Immature natural killer cell (primary cell): ENCODE results near the gene ABCC4. TPM values are rescaled to one million over a fixed set of nuclear protein-coding genes. Genes with fewer than 3 reads are reported as not detected.
A peak's percentile ranks its signal among the peaks of the same experiment; 100 is the strongest.

ENCODE experiments used
- DNase-seq, 3 donors: peaks; one replicate each; pipeline ENCODE4 v3.0.0; 2022; ENCODE audit warnings: mixed read lengths in 1 of 3
- H3K27ac Mint-ChIP-seq, 6 donors: one replicate each; pipeline ENCODE4 v1.8.0; 2020; ENCODE audit warnings: mixed read lengths in 6 of 6, mild to moderate bottlenecking in 5 of 6, inconsistent platforms in 4 of 6, moderate library complexity in 3 of 6
- H3K27me3 Mint-ChIP-seq, 3 donors: one replicate each; pipeline ENCODE4 v1.8.0; 2020 to 2021; ENCODE audit warnings: low read depth in 3 of 3, mild to moderate bottlenecking in 3 of 3, mixed read lengths in 3 of 3, moderate library complexity in 3 of 3, inconsistent platforms in 1 of 3
- H3K36me3 Mint-ChIP-seq, 3 donors: one replicate each; pipeline ENCODE4 v1.8.0; 2020; ENCODE audit warnings: mixed read lengths in 3 of 3, inconsistent platforms in 2 of 3, mild to moderate bottlenecking in 2 of 3
- H3K4me1 Mint-ChIP-seq, 2 donors: one replicate each; pipeline ENCODE4 v1.8.0; 2020; ENCODE audit warnings: inconsistent platforms in 2 of 2, mild to moderate bottlenecking in 2 of 2, mixed read lengths in 2 of 2, moderate library complexity in 1 of 2
- H3K4me3 Mint-ChIP-seq, 5 donors: one replicate each; pipeline ENCODE4 v1.8.0; 2020; ENCODE audit warnings: mild to moderate bottlenecking in 5 of 5, mixed read lengths in 5 of 5, inconsistent platforms in 3 of 5, moderate library complexity in 3 of 5
- H3K9me3 Mint-ChIP-seq, 6 donors: one replicate each; pipeline ENCODE4 v1.8.0; 2020; ENCODE audit warnings: mild to moderate bottlenecking in 6 of 6, mixed read lengths in 6 of 6, inconsistent platforms in 4 of 6, moderate library complexity in 3 of 6
- polyA plus RNA-seq, 3 donors: library from polyadenylated mRNA; unstranded; fragments of 300-500 nt; fragmentation: Illumina TruSeq; gene quantifications; one replicate each; pipeline ENCODE4 v1.2.3, GENCODE V29; 2021

The ABCC4 gene
- polyA plus RNA-seq, 3 donors from 2014 or later, result 2.8 to 3.9 (median 3.0) TPM

DNA sequence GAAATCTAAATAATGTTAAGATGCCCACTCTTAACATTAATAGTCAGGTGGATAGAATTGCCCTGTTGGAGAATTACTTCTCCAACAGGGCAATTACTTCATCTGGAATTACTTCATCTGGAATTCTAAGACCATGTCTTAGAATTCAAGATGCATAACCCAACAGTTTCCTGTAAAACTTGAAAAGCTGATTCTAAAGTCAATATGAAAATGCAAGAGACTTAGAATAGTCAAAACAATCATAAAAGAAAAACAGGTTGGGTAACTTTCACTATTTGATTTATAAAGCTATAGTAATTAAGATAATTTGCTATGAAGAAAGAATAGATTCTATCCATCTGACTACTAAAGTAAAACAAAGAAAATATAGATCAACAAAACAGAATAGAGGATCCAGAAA, 75.2 kb downstream of the ABCC4 start:
- Mint-ChIP-seq H3K4me1 (peaks cover 13 to 17% of the 10 kb centered on the region in 2 donors), H3K4me3 (no peak overlapping the region), H3K27me3 (peaks cover 0 to 1% (median 0%) of the 10 kb centered on the region in 3 donors), H3K27ac (no peak overlapping the region), H3K9me3 (no peaks in the 10 kb centered on the region), H3K36me3 (peaks cover 0 to 6% (median 3%) of the 10 kb centered on the region in 3 donors)
- no peak for DNase-seq

- Mint-ChIP-seq H3K27ac (no peak overlapping the region), H3K9me3 (no peaks in the 10 kb centered on the region), H3K4me3 (no peak overlapping the region), H3K36me3 (peaks cover 3 to 7% (median 3%) of the 10 kb centered on the region in 3 donors), H3K27me3 (peaks cover 0 to 3% (median 0%) of the 10 kb centered on the region in 3 donors), H3K4me1 (peaks cover 13 to 17% of the 10 kb centered on the region in 2 donors)
- no peak for DNase-seq
Measured at GRCh38 chr13:95224064-95224463, 77.2 kb downstream of the ABCC4 start.

GRCh38 chr13:95222733-95223018, 78.6 kb downstream of the ABCC4 start:
- Mint-ChIP-seq H3K4me3 (no peak overlapping the region), H3K4me1 (peaks cover 6 to 9% of the 10 kb centered on the region in 2 donors), H3K36me3 (peaks cover 4 to 13% (median 6%) of the 10 kb centered on the region in 3 donors), H3K9me3 (no peaks in the 10 kb centered on the region), H3K27me3 (peaks cover 0 to 3% (median 0%) of the 10 kb centered on the region in 3 donors), H3K27ac (no peak overlapping the region)
- no peak for DNase-seq

- Mint-ChIP-seq H3K9me3 (no peaks in the 10 kb centered on the region), H3K27ac (no peak overlapping the region), H3K4me1 (peaks cover 2 to 4% of the 10 kb centered on the region in 2 donors), H3K36me3 (peaks cover 4 to 13% (median 6%) of the 10 kb centered on the region in 3 donors), H3K4me3 (no peak overlapping the region), H3K27me3 (peaks cover 0 to 3% (median 0%) of the 10 kb centered on the region in 3 donors)
- DNase-seq, result no peak
Measured at GRCh38 chr13:95221971-95222732, 79.1 kb downstream of the ABCC4 start.

DNA sequence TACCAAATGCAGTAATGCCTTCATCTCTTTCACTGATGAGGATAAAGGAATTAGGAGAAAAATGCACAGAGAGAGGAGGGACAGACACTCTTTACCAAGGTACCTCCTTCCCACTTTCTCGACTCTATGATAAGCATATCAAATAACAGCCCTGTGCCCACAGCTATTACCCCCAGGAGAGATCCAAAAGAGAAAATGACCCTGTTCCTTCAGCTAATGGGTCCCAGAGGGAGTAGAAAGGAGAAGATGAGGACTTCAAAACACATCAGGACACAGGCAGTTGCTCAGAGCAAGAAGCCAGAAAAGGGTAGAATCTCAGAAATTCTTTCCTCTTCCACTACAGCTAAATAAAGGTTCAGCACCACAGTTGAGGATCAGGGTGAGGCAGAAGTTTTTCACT, 80.6 kb downstream of the ABCC4 start:
- peaks cover 4 to 13% (median 6%) of the 10 kb centered on the region in 3 donors for H3K36me3 Mint-ChIP-seq
- DNase-seq, result no peak
- no peaks in the 10 kb centered on the region for H3K4me1 Mint-ChIP-seq
- H3K9me3 Mint-ChIP-seq, result no peaks in the 10 kb centered on the region
- H3K4me3 Mint-ChIP-seq, result no peak overlapping the region
- no peak overlapping the region for H3K27ac Mint-ChIP-seq
- H3K27me3 Mint-ChIP-seq, result peaks cover 0 to 3% (median 0%) of the 10 kb centered on the region in 3 donors

DNA sequence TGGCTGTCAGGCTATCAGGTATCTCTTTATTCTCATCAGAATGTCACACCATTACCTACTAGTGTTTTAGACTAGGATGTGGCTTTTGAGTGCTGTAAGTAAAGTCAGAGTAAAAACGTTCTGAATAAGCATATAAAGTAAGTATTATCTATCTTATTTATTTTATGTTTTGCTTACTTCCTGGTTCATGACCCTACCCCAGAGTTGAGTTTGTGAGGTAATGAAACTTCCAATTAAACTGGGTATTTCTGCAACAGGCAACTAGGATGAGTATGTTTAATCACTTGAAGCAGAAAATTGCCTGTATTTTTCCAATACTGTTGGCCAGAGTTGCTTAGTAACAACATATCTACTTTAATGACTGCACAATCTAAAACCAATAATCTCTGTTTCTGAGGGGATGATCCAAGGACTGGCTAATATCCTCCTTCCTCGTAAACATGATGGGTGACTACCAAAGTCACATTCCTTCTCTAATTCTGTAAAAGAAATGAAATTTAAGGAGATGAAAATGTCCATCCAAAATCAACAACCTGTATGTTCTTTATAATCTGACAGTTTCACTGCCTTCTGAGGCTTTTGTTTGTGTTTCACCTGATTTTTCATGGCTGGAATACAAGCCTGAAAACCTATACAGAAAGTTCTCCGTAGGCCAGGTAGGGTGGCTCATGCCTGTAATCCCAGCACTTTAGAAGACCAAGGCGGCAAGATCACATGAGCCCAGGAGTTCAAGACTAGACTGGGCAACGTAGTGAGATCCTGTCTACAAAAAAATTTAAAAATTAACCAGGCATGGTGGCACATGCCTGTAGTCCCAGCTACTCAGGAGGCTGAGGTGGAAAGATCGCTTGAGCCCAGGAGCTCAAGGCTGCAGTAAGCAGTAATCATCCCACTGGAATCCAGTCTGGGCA, 83.1 kb downstream of the ABCC4 start:
- peaks cover 8 to 14% (median 13%) of the 10 kb centered on the region in 3 donors for H3K36me3 Mint-ChIP-seq
- no peaks in the 10 kb centered on the region for H3K4me1 Mint-ChIP-seq
- no peak for DNase-seq
- H3K9me3 Mint-ChIP-seq, result no peaks in the 10 kb centered on the region
- H3K27me3 Mint-ChIP-seq, result peaks cover 0 to 1% (median 0%) of the 10 kb centered on the region in 3 donors
- H3K4me3 Mint-ChIP-seq, result no peak overlapping the region
- H3K27ac Mint-ChIP-seq, result peak overlapping the region in 1 of 6 donors; percentile 70

- Mint-ChIP-seq H3K27me3 (peaks cover 0 to 1% (median 0%) of the 10 kb centered on the region in 3 donors), H3K9me3 (no peaks in the 10 kb centered on the region), H3K4me3 (no peak overlapping the region), H3K36me3 (peaks cover 11 to 23% (median 22%) of the 10 kb centered on the region in 3 donors), H3K4me1 (no peaks in the 10 kb centered on the region), H3K27ac (no peak overlapping the region)
- DNase-seq, result no peak
Measured at GRCh38 chr13:95216182-95216581, 85.1 kb downstream of the ABCC4 start.

DNA sequence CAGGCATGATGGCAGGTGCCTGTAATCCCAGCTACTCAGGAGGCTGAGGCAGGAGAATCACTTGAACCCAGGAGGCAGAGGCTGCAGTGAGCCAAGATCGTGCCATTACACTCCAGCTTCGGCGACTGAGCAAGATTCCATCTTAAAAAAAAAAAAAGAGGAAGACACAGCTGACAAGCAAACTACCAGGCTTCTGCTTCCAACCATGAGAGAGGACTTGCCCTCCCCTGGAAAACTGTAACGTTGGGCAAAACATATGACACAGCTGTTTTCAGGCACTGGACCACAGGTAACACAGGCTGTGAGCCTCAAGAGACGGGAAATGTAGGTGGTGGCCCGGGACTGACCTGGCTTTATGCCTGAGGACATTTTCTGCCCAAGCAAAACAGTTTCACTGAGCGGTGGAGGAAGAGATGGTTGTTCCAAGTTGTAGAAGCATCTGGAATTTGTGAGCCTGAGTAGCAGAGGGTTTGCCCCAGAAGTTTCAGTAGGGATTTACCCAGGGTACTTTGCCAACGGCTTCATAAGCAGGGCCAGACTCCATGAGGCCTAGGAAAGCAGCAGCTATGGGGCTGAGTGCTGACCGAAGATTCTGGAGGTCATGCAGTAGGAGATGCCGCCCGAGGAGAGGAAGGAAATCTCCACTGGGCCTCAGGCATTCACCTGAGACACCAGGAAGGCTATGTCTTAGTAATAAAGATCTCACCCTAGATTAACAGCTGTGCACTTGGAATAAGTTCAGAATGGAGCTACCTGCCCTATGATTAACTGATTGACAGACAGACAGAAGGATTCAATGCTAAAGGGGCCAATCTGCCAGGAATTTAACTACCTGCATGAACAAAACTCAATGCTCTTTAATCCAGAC, 88.0 kb downstream of the ABCC4 start:
- no peak for DNase-seq
- H3K4me1 Mint-ChIP-seq, result no peaks in the 10 kb centered on the region
- H3K4me3 Mint-ChIP-seq, result no peak overlapping the region
- no peak overlapping the region for H3K27ac Mint-ChIP-seq
- H3K36me3 Mint-ChIP-seq, result peaks cover 11 to 17% (median 17%) of the 10 kb centered on the region in 3 donors
- no peaks in the 10 kb centered on the region for H3K9me3 Mint-ChIP-seq
- H3K27me3 Mint-ChIP-seq, result no peaks in the 10 kb centered on the region

GRCh38 chr13:95209109-95209508, 92.1 kb downstream of the ABCC4 start:
- DNase-seq, result no peak
- Mint-ChIP-seq H3K9me3 (no peaks in the 10 kb centered on the region), H3K27me3 (no peaks in the 10 kb centered on the region), H3K27ac (no peak overlapping the region), H3K36me3 (peaks cover 22 to 37% (median 32%) of the 10 kb centered on the region in 3 donors), H3K4me1 (no peaks in the 10 kb centered on the region), H3K4me3 (no peak overlapping the region)

DNA sequence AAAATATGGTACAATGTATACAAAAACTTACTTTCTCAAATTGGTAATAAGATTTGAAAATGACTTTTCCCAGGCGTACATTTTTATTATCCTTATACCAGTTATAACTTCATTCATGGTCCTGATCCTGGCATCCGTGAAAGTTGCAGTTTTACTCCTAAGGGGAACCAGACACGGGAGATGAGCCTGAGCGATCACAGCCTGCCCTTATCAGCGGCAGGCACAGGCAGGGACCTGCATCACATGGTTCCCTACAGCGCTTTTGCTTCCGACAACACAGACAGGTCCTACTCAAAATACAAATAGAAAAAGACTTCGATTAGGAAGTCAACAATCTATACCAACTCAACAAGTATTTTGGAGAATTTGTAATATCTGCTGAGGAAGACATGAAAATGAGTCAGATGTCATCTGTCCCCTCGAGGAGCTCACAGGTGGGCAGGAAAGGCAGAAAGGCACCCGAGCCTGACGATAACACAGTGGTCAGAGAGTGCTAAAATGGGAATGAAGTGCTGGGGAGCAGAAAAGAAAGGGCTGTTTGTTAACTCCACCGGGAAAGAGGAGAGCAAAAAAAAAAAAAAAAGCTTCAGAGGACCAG, 93.4 kb downstream of the ABCC4 start:
- Mint-ChIP-seq H3K27ac (no peak overlapping the region), H3K4me1 (no peaks in the 10 kb centered on the region), H3K27me3 (no peaks in the 10 kb centered on the region), H3K36me3 (peaks cover 18 to 37% (median 28%) of the 10 kb centered on the region in 3 donors), H3K9me3 (no peaks in the 10 kb centered on the region), H3K4me3 (no peak overlapping the region)
- no peak for DNase-seq

- no peak overlapping the region for H3K27ac Mint-ChIP-seq
- H3K27me3 Mint-ChIP-seq, result no peaks in the 10 kb centered on the region
- peaks cover 14 to 32% (median 25%) of the 10 kb centered on the region in 3 donors for H3K36me3 Mint-ChIP-seq
- H3K4me1 Mint-ChIP-seq, result no peaks in the 10 kb centered on the region
- no peak for DNase-seq
- H3K9me3 Mint-ChIP-seq, result no peaks in the 10 kb centered on the region
- H3K4me3 Mint-ChIP-seq, result no peak overlapping the region
Measured at GRCh38 chr13:95206116-95206515, 95.1 kb downstream of the ABCC4 start.

DNA sequence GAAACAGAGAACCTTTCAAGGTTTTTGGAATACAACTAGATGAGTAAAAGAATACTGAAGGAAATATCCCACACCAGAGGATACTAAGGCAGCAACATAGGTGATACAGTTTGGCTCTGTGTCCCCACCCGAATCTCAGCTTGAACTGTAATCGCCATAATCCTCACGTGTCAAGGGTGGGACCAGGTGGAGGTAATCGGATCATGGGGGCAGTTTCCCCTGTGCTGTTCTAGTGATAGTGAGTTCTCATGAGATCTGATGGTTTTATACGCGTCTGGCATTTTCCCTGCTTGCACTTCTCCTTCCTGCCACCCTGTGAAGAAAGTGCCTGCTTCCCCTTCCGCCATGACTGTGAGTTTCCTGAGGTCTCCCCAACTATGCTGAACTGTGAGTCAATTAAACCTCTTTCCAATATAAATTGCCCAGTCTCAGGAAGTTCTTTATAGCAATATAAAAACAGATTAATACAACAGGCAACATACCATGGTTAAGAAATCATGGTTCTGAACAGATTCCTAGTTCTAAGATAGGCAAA, 97.0 kb downstream of the ABCC4 start:
- no peaks in the 10 kb centered on the region for H3K9me3 Mint-ChIP-seq
- no peak overlapping the region for H3K4me3 Mint-ChIP-seq
- H3K4me1 Mint-ChIP-seq, result no peaks in the 10 kb centered on the region
- H3K27me3 Mint-ChIP-seq, result no peaks in the 10 kb centered on the region
- H3K36me3 Mint-ChIP-seq, result peaks cover 21 to 28% (median 22%) of the 10 kb centered on the region in 3 donors
- H3K27ac Mint-ChIP-seq, result no peak overlapping the region
- no peak for DNase-seq
